ENCODE data around the gene WEE2.

WEE2 gene

DNA sequence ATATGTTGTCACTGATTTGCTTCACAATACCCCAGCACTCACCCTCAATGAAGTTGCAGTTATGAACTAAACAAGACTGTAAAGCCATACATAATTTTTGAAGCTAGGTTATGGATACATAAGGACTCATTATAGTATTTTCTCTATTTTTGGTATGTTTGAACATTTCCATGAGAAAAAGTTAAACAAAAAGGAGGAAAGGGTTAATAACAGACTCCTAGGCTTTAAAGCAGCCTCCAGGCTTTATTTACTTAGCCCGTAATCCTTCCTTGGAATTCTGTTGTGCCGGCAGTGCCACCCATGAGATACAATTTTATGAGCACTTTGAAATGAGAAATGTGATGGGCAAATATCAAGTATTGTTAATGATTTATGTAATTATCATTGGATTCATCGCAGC is 4.0 kb upstream of the WEE2 start:
- DNase-seq (ENCODE audit: insufficient read length) (no peak), FAIRE-seq (no peak)
- TF ChIP-seq TAF1 (IDR thresholded peaks at IDR 0.05; ENCODE audit: borderline replicate concordance, low read depth, low read length) (no peak), POLR2A (IDR thresholded peaks at IDR 0.05; ENCODE audit: low read depth, low read length) (no peak), POLR2AphosphoS5 (IDR thresholded peaks at IDR 0.05; ENCODE audit: low read depth, low read length) (no peak)

DNA sequence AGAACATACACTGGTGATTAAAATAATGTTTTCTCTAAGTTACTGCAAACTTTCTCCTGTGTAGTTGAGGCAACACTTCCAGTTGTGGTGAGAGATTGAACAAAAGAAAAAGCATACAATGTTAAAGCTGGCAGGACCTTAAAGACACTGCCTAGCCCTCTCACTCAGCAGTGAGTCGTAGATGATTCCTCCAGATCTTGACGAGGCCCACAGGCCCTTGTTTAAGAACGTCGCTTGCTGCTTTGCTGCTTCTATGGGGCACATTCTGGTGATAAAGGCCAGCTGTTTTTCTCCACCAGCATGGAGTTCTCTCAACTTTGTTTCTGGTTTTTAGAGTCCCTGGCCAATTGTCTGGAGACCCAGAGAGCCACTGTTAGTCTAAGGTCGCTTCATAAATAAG is 3.4 kb upstream of the WEE2 start:
- FAIRE-seq (no peak), DNase-seq (ENCODE audit: insufficient read length) (no peak)
- no peak for TF ChIP-seq POLR2A (IDR thresholded peaks at IDR 0.05; ENCODE audit: low read depth, low read length)

DNA sequence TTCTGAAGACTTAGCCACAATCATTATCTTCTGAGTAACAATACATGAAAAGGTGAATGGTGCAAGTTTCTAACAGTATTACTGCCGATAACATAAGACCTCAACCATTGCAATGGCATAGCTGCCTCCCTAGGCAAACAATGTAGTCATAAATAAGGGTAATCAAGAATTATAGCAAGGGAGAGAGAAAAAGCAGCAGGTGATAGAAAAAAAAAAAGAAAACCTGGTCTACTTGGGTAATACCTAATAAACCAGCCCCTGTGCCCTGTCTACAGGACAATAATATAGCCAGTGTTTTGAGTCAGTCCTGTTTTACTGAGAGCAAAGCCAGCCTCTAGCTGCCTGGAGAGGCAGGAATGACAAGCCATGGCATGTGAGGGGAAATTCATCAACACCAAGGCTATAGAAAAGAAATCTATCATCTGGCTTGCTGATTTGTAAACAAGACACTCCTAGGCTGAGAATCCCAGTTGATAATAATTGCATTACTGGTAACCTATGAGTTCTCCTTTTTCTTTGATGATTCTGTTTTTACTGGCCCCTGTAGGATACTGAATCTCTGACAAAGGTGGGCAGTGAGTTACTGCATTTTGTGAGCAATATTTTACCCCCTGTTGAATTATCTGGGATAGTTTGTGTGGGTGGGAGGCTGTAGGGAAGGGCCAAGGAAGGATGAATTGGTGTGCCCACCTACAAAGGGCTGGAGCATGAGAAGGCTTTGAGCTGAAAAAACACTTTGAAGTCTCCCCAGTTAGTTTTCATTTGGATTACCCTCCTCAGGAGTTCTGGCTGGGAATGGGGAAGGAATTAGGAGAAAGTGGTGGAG is 1.7 kb upstream of the WEE2 start:
- DNase-seq (ENCODE audit: insufficient read length): no peak
- TF ChIP-seq POLR2AphosphoS5 (IDR thresholded peaks at IDR 0.05; ENCODE audit: low read depth, low read length): no peak
- TF ChIP-seq POLR2A (IDR thresholded peaks at IDR 0.05; ENCODE audit: low read depth, low read length): no peak
- TF ChIP-seq TAF1 (IDR thresholded peaks at IDR 0.05; ENCODE audit: borderline replicate concordance, low read depth, low read length): no peak
- FAIRE-seq: no peak

DNA sequence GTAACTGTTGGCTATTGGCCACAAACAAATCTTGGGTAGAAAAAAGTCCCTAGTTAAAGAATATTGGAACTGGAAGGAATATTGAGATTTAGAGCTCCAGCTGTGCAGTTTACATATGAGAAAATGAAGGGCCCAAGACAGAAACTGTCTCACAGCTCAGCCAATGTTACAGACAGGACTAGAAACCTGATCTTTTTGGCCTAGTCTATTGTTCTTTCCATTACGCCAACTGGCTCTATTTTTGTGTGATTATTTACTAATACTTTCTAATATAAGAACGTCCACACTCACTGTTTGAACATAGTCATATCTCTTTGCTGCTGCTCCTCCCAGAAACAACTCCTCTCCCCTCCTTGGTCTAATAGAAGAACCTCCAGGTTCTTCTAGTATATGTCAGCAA is 1.2 kb downstream of the WEE2 start:
- no peak for TF ChIP-seq POLR2A (IDR thresholded peaks at IDR 0.05; ENCODE audit: low read depth, low read length)
- TF ChIP-seq TAF1 (IDR thresholded peaks at IDR 0.05; ENCODE audit: borderline replicate concordance, low read depth, low read length): no peak
- TF ChIP-seq POLR2AphosphoS5 (IDR thresholded peaks at IDR 0.05; ENCODE audit: low read depth, low read length): no peak
- DNase-seq (ENCODE audit: insufficient read length) (no peak), FAIRE-seq (no peak)

GRCh38 chr7:141709749-141710148 is 1.6 kb downstream of the WEE2 start:
- no peak for DNase-seq (ENCODE audit: insufficient read length)
- FAIRE-seq: no peak
- TF ChIP-seq POLR2AphosphoS5 (IDR thresholded peaks at IDR 0.05; ENCODE audit: low read depth, low read length) (no peak), POLR2A (IDR thresholded peaks at IDR 0.05; ENCODE audit: low read depth, low read length) (no peak), TAF1 (IDR thresholded peaks at IDR 0.05; ENCODE audit: borderline replicate concordance, low read depth, low read length) (no peak)

GRCh38 chr7:141710301-141710700 is 2.1 kb downstream of the WEE2 start:
- no peak for FAIRE-seq
- TF ChIP-seq POLR2A (IDR thresholded peaks at IDR 0.05; ENCODE audit: low read depth, low read length) (no peak), TAF1 (IDR thresholded peaks at IDR 0.05; ENCODE audit: borderline replicate concordance, low read depth, low read length) (no peak), POLR2AphosphoS5 (IDR thresholded peaks at IDR 0.05; ENCODE audit: low read depth, low read length) (no peak)
- DNase-seq (ENCODE audit: insufficient read length): no peak

- TF ChIP-seq POLR2A (IDR thresholded peaks at IDR 0.05; ENCODE audit: low read depth, low read length): no peak
- no peak for TF ChIP-seq POLR2AphosphoS5 (IDR thresholded peaks at IDR 0.05; ENCODE audit: low read depth, low read length)
- TF ChIP-seq TAF1 (IDR thresholded peaks at IDR 0.05; ENCODE audit: borderline replicate concordance, low read depth, low read length): no peak
- DNase-seq (ENCODE audit: insufficient read length) (no peak), FAIRE-seq (no peak)
These were observed 4.6 kb downstream of the WEE2 start for GRCh38 chr7:141712603-141713255.

- no peak for FAIRE-seq
- no peak for TF ChIP-seq TAF1 (IDR thresholded peaks at IDR 0.05; ENCODE audit: borderline replicate concordance, low read depth, low read length)
- DNase-seq (ENCODE audit: insufficient read length): no peak
These were observed 5.7 kb downstream of the WEE2 start for GRCh38 chr7:141713890-141714289.

DNA sequence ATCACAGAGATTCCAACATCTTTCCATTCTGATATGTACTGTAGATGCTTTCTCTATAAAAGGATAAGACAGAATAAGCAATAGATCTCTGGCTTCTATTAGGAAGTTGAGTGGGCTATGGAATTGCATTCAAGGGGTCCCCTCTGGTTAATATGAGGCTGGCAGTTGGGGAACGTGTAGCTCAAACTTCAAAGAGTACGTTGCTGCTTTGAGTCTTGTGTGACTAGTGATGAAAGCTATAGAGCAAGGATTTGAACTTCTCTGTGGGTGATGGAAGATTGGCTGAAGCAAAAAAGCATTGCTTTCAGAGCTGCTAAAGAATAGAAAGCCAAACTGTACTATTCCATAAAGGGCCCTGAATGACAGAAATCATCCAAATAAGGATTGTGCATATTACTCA is 6.4 kb downstream of the WEE2 start:
- no peak for FAIRE-seq
- no peak for DNase-seq (ENCODE audit: insufficient read length)
- TF ChIP-seq POLR2A (IDR thresholded peaks at IDR 0.05; ENCODE audit: low read depth, low read length) (no peak), POLR2AphosphoS5 (IDR thresholded peaks at IDR 0.05; ENCODE audit: low read depth, low read length) (no peak), TAF1 (IDR thresholded peaks at IDR 0.05; ENCODE audit: borderline replicate concordance, low read depth, low read length) (no peak)

- TF ChIP-seq TAF1 (IDR thresholded peaks at IDR 0.05; ENCODE audit: borderline replicate concordance, low read depth, low read length): no peak
- no peak for TF ChIP-seq POLR2A (IDR thresholded peaks at IDR 0.05; ENCODE audit: low read depth, low read length)
- TF ChIP-seq POLR2AphosphoS5 (IDR thresholded peaks at IDR 0.05; ENCODE audit: low read depth, low read length): no peak
- FAIRE-seq (no peak), DNase-seq (ENCODE audit: insufficient read length) (no peak)
These were observed 6.9 kb downstream of the WEE2 start for GRCh38 chr7:141715018-141715417.

- DNase-seq (ENCODE audit: insufficient read length) (no peak), FAIRE-seq (no peak)
- TF ChIP-seq POLR2A (IDR thresholded peaks at IDR 0.05; ENCODE audit: low read depth, low read length) (no peak), TAF1 (IDR thresholded peaks at IDR 0.05; ENCODE audit: borderline replicate concordance, low read depth, low read length) (no peak), POLR2AphosphoS5 (IDR thresholded peaks at IDR 0.05; ENCODE audit: low read depth, low read length) (no peak)
These were observed 7.9 kb downstream of the WEE2 start for GRCh38 chr7:141715794-141716689.

Data from GM12892 (cell line).